Measurements from ENCODE around the gene GPX1.
"Not testable (repeated sequence)": the region's sequence is repeated elsewhere in the genome, so short reads cannot be mapped to it uniquely, and the experiment has no call there.

Gene GPX1

DNA sequence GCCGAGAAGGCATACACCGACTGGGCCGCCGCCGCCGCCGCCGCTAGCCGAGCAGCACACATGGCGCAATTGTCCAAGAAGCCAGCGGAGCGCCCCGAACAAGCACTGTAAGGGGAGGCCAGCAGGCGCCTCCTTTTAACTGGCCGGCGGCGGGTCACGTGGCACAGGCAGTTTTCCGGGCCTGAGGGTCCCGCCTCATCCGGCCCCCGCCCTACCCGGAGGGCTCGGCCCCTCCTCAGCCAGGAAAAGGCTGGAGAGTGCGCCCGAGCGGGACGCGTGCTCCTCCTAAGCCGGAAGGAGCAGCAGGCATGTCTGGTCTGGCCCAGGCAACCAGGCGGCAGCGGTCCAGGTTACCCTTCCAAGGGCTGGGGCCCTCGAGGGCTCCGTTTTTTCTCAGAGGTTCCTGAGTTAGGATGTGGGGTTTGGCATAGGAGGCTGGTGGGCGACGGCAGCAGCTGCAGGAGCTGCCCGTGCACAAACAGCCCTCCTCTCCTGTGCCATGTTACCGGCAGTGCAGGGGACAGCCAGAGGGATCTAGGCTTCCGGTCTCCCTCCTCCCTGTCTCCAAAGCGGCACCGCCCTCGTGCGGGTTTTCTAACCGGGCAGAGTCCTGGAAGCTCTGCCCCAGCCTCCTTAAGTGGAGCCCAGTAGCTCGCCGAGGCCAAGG is at the start of gene GPX1:
Gene GPX1, minus strand, starts transcription at position 137 of the 667 bp plus-strand sequence. Its CDS starts 75 bp downstream, at position 62.
- in situ Hi-C loops (cut with HindIII; ENCODE audit: low pct_ligation_motif_present, low pct_unique_long_range_greater_than_20kb, low sequenced_read_pairs): no loop called here

DNA sequence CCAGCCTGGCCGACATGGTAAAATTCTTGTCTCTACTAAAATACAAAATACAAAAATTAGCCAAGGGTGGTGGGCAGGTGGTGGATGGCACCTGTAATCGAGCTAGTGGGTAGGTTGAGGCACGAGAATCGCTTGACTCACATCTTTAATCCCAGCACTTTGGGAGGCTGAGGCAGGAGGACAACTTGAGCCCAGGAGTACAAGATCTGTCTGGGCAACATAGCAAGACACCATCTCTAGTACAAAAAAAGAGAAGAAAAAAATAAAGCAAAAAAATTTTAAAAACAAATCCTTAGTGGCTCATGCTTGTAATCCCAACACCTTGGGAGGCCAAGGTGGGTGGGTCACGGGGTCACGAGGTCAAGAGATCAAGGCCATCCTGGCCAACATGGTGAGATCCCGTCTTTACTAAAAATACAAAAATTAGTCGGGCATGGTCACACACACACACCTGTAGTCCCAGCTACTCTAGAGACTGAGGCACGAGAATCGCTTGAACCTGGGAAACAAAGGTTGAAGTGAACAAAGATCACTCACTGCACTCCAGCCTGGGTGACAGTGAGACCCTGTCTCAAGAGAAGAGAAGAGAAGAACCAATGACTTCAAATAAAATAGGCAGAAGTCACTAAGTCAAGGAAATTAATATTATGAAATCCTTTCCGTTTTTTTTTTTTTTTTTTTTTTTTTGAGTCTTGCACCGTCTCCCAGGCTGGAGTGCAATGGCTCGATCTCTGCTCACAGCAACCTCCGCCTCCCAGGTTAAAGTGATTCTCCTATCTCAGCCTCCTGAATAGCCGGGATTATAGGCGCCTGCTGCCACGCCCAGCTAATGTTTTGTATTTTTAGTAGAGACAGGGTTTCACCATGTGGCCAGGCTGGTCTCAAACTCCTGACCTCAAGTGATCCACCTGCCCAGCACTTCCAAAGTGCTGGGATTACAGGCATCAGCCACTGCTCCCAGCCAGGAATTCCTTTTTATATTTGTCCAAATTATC is 48.7 kb upstream of the GPX1 start:
- in situ Hi-C loops (cut with HindIII; ENCODE audit: low pct_ligation_motif_present, low pct_unique_long_range_greater_than_20kb, low sequenced_read_pairs): no loop called here
- DNase-seq: no peak

More for the DNA sequence above, at the start of gene GPX1:
- DNase-seq: peak; percentile 96

DNA sequence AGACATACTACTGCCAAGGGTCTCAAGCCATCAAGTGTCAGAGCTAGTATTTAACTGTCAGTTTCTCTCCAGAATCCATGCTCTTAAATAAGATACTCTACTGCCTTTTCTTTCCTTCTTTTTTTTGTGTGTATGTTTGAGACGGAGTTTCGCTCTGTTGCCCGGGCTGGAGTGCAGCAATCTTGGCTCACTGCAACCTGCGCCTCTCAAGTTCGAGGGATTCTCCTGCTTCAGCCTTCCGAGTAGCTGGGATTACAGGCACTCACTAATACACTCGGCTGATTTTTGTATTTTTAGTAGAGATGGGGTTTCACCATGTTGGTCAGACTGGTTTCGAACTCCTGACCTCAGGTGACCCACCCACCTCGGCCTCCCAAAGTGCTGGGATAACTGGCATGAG is 47.4 kb upstream of the GPX1 start:
- DNase-seq; in situ Hi-C loops (cut with HindIII; ENCODE audit: low pct_ligation_motif_present, low pct_unique_long_range_greater_than_20kb, low sequenced_read_pairs): not testable (repeated sequence)

DNA sequence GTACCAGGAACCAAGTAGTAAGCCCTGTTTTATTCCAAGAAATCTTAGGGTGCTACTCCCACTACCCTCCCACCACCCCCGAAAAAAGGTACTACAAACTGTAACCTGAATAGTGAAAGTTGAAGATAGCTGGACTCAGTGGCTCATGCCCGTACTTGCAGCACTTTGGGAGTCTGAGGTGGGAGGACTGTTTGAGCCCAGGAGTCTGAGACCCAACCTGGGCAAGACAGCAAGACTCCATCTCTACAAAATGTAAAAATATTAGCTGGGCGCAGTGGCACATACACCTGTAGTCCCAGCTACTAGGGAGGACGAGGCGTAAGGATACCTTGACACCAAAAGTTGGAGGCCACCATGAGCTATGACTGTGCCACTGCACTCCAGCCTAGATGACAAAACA is 45.7 kb upstream of the GPX1 start:
- no peak for DNase-seq
- in situ Hi-C loops (cut with HindIII; ENCODE audit: low pct_ligation_motif_present, low pct_unique_long_range_greater_than_20kb, low sequenced_read_pairs): no loop called here

DNA sequence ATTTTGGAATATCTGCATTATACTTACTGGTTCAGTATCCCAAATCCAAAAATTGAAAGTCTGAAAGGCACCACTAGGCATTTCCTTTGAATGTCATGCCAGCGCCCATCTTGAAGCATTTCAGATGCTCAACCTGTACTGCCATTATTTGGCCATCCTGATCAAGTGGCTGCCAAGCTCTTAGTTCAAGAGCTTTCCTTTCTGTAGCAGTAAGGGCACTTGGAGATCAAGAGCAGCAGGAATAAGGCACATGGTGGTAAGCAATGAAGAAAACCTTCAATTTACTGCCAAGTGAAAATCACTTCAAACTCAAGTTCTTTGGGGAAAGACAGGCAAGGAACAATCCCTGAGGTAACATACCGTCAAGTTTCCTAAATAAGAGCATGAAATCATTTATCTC is 43.6 kb upstream of the GPX1 start:
- in situ Hi-C loops (cut with HindIII; ENCODE audit: low pct_ligation_motif_present, low pct_unique_long_range_greater_than_20kb, low sequenced_read_pairs): no loop called here
- no peak for DNase-seq

DNA sequence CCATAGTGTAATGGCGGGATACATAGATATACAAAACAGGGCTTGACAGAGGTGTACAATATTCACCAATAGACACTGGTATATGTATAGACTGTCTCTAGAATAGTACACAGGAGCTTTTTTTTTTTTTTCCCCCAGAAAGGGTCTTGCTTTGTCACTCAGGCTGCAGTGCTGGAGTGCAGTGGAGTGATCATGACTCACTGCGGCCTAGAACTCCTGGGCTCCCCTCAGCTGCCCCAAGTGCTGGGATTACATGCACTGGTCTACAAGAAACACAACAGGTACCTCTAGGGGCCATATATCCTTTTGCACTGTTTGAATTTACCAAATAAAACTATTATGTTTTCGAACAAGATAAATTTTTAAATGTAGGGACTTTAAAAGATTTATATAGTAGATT is 41.3 kb upstream of the GPX1 start:
- in situ Hi-C loops (cut with HindIII; ENCODE audit: low pct_ligation_motif_present, low pct_unique_long_range_greater_than_20kb, low sequenced_read_pairs): no loop called here
- DNase-seq: no peak

DNA sequence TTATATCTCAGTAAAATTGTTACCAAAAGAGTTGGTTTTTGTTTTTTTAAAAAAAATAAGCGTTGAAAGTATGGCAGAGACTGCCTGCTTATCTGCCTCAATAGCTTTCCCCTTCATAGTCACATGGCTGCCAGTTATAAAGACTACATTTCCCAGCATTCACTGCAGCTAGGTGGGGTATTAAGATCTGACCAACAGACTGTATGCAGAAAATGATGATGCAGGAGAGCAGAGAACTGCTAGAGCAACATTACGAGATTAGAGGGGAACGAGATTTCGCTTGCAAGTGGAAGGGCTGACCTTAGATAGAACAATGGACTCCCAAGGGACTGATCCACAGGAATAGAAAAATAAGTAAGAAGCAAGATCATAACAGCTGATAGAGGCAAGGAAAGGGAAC is 39.3 kb upstream of the GPX1 start:
- peak; percentile 18 for DNase-seq
- in situ Hi-C loops (cut with HindIII; ENCODE audit: low pct_ligation_motif_present, low pct_unique_long_range_greater_than_20kb, low sequenced_read_pairs): no loop called here

DNA sequence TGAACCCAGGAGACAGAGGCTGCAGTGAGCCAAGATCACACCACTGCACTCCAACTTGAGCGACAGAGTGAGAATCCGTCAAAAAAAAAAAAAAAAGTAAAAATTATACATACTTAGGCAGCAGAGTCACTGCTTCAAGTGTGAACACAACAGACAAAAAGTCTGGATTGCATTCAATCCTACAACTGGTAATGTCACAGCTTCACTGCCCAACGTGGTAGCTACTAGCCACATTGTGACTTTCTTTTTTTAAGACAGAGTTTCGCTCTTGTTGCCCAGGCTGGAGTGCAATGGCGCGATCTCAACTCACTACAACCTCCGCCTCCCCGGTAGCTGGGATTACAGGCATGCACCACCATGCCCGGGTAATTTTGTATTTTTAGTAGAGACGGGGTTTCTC is 33.2 kb upstream of the GPX1 start:
- in situ Hi-C loops (cut with HindIII; ENCODE audit: low pct_ligation_motif_present, low pct_unique_long_range_greater_than_20kb, low sequenced_read_pairs); DNase-seq: not testable (repeated sequence)

DNA sequence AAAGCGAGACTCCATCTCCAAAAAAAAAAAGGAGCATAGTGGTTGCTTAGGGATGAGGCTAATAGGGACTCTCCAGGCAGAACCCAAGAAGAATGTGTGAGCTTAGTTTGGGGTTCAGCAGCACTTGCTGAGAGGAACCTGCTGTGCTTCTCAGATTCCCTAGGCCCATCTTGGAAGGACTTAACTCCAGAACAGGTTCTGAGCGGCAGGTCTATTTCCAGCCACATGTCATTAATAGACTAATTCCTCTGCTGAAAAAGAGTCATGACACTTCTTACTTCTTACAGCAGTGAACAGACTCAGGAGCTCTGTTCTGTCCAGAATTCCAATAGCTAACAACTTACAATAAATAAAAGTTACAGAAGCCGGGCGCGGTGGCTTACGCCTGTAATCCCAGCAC is 31.1 kb upstream of the GPX1 start:
- DNase-seq: no peak
- in situ Hi-C loops (cut with HindIII; ENCODE audit: low pct_ligation_motif_present, low pct_unique_long_range_greater_than_20kb, low sequenced_read_pairs): no loop called here

DNA sequence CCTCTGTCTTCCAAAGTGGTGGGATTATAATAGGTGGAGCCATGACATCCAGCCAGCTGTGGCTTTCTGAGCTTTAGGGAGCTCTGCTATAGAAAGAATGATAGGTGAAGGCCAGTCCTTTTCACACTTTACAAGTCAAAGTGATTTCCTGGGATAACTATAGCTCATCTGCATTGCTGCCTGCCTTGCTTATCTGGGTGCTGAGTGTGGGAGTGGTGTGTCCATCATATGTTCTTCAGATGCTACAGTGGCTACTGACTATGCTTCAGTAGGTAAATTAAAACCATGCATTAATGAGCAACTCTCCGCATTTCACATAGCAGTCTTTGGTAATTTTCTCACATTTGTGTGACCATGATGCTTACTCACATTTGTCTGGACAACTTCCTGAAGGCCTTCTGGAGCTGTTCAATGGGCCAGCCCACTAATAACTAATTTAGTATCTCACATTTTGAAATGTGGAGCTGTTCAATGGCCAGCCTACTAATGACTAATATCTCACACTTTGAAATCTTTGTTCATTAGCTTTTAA is 30.2 kb upstream of the GPX1 start:
- DNase-seq: no peak
- in situ Hi-C loops (cut with HindIII; ENCODE audit: low pct_ligation_motif_present, low pct_unique_long_range_greater_than_20kb, low sequenced_read_pairs): no loop called here

DNA sequence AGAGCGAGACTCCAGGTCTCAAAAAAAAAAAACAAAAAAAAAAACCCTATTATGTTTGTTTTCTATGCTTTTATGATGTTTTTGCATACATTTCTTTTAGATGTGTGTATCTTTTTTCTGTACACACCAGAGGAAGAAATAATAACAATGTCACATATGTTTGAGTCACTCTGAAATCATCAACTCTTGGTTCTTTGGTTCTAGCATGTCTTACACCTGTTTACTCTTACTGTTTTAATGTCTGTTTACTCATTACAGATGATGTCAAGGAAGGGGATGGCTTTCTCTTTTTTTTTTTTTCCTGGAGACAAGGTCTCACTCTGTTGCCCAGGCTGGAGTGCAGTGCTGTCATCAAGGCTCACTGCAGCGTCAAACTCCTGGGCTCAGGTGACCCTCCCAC is 29.6 kb upstream of the GPX1 start:
- in situ Hi-C loops (cut with HindIII; ENCODE audit: low pct_ligation_motif_present, low pct_unique_long_range_greater_than_20kb, low sequenced_read_pairs): no loop called here
- no peak for DNase-seq

DNA sequence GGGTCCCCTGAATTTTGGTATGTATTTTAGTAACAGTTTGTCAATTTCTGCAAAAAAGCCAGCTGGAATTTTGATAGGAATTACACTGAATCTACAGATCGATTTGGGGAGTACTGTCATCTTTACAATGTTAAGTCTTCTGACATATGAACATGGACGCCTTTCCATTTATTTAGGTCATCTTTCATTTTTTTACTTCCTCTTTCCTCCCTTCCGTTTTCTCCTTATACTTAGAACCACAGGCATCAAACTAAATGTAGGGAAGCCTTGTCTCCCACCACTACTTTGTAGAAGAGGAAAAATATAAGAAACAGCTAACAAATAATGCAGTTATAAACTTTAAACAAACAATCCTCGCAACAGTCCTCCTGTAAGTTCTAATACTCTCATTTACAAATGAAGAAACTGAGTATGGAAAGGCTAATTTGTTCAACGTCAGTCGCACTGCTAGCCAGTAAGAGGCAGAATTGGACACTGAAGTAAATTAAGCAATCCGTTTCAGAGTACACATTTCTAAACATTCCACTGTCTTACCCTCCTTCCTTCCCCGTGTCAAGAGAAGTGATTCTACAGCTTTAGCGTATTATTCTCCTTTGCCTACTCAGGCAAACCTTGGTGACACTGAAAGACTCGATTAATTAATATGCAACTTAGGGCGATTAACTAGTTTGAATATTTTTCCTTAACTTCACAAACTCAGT is 28.1 kb upstream of the GPX1 start:
- in situ Hi-C loops (cut with HindIII; ENCODE audit: low pct_ligation_motif_present, low pct_unique_long_range_greater_than_20kb, low sequenced_read_pairs): no loop called here
- no peak for DNase-seq

DNA sequence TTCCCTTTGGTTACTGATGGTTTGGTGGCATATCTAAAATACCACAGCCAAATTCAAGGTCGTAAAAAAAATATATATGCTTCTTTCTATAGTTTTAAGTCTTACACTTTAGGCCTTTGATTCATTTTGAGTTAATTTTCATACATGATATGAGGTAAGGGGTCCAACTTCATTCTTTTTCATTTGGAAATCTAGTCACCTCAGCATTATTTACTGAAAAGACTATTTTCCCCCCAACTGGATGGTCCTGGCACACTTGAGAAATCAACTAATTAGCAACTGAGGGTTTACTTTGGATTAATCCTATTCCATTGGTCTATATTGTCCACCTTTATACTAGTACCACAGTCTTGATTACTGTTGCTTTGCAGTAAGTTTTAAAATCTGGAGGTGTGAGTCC is 27.5 kb upstream of the GPX1 start:
- in situ Hi-C loops (cut with HindIII; ENCODE audit: low pct_ligation_motif_present, low pct_unique_long_range_greater_than_20kb, low sequenced_read_pairs): no loop called here
- no peak for DNase-seq

DNA sequence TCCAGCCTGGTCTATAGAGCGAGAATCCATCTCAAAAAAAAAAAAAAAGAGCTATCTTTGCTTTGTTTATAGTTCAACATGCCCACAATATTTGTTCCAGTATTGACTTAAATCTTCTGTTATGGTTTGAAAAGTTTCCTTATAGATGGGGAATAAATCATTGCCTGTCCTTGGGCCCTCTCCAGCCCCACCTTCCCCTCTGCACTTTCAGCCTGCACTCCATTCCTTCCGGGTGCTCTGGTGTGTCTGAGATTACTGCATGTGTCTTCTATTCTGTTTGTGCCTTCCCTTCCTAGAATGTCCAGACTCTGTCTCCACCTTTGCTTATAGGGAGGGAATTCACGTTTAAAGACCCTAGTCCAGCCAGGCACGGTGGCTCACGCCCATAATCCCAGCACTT is 25.2 kb upstream of the GPX1 start:
- DNase-seq: no peak
- in situ Hi-C loops (cut with HindIII; ENCODE audit: low pct_ligation_motif_present, low pct_unique_long_range_greater_than_20kb, low sequenced_read_pairs): no loop called here

DNA sequence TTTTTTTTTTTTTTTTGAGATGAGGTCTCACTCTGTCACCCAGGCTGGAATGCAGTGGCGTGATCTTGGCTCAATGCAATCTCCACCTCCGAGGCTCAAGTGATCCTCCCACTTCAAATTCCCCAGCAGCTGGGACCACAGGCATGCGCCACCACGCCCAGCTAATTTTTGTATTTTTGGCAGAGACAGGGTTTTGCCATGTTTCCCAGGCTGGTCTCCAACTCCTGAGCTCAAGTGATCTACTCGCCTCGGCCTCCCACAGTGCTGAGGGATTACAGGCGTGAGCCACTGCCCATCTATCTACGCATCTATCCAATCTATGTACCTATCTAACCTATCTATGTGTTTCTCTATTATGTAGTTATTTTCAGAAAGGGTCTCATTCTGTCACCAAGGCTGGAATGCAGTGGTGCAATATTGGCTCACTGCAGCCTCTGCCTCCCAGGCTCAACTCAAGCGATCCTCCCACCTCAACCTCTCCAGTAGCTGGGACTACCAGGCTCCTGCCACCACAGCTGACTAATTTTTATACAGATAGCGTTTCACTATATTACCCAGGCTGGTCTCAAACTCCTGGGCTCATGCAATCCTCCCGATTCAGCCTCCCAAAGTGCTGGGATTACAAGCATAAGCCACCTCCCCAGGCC is 20.2 kb upstream of the GPX1 start:
- no peak for DNase-seq

DNA sequence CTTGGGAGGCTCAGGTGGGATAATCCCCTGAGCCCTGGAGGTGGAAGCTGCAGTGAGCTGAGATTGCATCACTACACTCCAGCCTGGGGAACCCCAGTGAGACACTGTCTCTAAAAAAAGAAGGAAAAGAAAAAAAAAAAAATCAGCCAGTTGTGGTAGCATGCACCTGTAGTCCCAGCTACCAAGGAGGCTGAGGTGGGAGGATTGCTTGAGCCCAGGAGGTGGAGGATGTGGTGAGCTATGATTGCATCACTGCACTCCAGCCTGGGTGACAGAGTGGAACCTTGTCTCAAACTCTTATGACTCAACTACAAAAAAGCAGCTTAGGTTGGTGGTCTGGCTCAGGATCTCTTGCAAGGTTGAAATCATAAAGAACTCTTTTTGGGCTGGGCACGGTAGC is 19.3 kb upstream of the GPX1 start:
- DNase-seq: peak; percentile 8
- in situ Hi-C loops (cut with HindIII; ENCODE audit: low pct_ligation_motif_present, low pct_unique_long_range_greater_than_20kb, low sequenced_read_pairs): no loop called here

More for the DNA sequence above, 20.2 kb upstream of the GPX1 start:
- in situ Hi-C loops (cut with HindIII; ENCODE audit: low pct_ligation_motif_present, low pct_unique_long_range_greater_than_20kb, low sequenced_read_pairs): no loop called here

DNA sequence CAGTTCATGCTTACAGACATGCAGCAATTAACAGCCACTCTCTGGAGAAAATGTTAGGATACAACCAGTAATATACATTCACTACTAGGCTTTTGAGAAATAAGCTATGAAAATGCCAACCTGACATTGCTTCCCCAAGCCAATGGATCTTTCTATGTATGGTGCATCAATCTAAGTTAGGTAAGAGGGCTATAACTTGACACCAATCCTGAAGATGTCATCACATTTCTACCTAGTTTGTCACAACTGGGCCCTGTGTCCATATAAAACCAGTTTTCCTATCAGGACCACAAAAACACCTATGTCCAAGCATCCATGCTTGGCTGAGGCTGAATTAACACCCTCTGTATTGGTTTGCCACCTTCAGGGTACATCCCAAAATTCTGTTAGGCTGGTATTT is 13.8 kb upstream of the GPX1 start:
- no peak for DNase-seq
- in situ Hi-C loops (cut with HindIII; ENCODE audit: low pct_ligation_motif_present, low pct_unique_long_range_greater_than_20kb, low sequenced_read_pairs): no loop called here

DNA sequence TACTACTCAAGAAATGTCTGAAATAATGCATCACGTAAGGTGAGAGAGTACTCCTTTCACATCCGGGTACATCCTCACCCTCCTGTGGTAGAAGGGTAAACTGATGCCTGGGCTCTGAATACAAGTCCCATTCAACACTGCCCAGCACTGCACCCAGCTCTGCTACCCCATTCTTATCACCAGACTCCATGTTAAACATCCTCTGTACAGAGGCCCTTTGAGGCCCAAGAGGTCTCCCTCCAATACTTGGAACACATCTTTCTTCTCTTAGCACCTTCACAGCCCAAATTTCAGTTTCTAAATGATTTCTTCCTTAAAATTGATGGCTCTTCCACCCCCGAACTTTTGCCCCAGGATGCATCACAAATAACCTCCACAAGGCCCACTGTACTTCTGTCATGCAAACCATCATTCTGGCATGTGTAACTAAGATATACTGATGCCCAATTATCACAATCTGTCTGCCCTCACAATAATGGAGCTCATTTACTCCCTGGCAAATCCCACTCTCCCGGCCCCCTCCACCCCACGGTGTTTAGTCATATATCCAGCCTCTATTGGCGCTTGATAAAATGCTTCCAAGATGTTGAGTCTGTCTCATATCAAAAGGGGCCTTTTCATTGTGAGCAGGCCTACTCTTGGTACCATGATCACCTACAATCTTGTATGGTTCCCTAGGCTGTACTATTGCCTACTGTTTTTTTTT is 12.6 kb upstream of the GPX1 start:
- in situ Hi-C loops (cut with HindIII; ENCODE audit: low pct_ligation_motif_present, low pct_unique_long_range_greater_than_20kb, low sequenced_read_pairs): no loop called here
- no peak for DNase-seq
